Endometrium (tissue), 2 donors: ENCODE results near the gene ECEL1.

ENCODE experiments used
- FAIRE-seq: peaks from 2 replicates; lab custom pipeline; 2012; peaks lifted over from hg19 to GRCh38; lab: Jason Lieb, UNC
- donor health status: control.
- donor health status: control.

ECEL1 gene

DNA sequence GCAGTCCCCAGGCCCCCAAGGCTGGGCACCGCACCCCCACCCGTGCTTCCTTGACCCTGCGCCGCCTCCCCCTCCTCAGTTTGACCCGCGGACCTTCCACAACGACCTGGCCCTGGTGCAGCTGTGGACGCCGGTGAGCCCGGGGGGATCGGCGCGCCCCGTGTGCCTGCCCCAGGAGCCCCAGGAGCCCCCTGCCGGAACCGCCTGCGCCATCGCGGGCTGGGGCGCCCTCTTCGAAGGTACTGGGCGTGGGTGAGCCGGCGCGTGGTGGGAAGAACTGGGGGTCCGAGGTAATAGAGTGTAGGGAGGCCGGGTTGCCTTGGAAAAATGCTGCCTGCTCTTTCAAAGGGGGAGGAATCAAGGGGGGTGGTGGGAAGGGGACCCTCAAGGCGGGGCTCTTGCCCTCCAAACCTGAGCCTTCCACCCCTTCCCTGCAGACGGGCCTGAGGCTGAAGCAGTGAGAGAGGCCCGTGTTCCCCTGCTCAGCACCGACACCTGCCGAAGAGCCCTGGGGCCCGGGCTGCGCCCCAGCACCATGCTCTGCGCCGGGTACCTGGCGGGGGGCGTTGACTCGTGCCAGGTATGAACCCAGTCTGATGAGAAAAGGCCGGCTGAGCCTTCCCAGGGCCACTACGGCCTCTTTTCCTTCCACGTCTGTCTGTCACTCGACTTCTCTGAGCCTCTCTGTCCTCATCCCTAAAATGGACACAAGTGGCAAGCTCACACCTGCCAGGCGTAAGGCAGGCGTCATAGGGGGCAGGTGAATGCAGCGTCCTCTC, 35.2 kb upstream of the ECEL1 start:
- FAIRE-seq = no peak

DNA sequence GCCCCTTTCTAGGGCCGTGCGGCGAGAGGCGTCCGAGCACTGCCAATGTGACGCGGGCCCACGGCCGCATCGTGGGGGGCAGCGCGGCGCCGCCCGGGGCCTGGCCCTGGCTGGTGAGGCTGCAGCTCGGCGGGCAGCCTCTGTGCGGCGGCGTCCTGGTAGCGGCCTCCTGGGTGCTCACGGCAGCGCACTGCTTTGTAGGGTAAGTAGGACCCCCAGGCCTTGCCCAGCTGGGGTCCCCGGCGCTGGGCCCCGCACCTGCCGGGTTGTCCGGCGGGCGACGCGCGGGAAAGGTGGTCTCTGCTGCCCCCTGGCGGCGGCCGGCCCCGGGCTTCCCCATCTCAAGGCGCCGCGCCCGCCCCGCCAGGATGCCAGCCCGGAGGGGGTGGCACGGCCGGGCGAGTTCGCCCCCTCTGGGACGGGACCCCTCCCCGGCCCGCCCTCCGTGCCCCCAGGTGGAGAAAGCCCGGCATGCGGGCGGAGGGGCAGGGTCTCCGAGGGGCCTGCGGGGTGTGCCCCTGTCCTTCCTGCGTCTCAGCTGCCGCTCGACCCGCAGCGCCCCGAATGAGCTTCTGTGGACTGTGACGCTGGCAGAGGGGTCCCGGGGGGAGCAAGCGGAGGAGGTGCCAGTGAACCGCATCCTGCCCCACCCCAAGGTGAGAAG, 34.5 kb upstream of the ECEL1 start:
- no peak for FAIRE-seq

DNA sequence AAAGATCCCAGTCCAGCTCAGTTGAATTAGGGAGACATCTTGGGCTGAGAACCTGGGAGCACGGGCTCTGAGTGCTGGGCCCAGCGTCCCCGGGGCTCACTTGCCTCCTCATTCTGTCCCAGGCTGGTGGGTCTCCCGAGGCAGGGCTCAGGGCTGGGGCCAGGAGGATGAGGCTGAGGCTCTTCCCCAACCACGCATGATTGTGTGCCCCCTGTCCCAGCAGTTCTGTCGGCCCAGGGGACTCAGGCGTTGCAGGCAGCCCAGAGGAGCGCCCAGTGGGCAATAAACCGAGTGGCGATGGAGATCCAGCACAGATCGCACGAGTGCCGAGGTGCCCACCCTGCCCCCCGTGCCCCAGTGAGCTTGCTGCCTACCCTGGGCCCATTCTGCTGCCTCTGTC, 33.5 kb upstream of the ECEL1 start:
- FAIRE-seq = no peak

DNA sequence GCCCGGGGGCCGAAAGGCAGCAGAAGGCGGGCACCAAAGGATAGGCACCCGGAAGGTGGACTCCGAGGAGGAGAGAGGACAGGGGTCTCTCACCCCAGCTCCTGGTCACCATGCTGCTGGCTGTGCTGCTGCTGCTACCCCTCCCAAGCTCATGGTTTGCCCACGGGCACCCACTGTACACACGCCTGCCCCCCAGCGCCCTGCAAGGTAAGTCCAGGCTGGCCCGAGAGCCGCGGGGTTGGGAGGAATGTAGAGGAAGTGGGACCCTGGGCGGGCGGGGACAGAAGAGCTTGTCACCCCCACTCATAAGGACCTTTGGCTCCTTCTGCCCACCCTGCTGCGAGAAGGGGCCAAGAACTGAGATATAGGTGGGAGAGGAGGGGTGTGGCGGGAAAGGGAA, 32.9 kb upstream of the ECEL1 start:
- no peak for FAIRE-seq

DNA sequence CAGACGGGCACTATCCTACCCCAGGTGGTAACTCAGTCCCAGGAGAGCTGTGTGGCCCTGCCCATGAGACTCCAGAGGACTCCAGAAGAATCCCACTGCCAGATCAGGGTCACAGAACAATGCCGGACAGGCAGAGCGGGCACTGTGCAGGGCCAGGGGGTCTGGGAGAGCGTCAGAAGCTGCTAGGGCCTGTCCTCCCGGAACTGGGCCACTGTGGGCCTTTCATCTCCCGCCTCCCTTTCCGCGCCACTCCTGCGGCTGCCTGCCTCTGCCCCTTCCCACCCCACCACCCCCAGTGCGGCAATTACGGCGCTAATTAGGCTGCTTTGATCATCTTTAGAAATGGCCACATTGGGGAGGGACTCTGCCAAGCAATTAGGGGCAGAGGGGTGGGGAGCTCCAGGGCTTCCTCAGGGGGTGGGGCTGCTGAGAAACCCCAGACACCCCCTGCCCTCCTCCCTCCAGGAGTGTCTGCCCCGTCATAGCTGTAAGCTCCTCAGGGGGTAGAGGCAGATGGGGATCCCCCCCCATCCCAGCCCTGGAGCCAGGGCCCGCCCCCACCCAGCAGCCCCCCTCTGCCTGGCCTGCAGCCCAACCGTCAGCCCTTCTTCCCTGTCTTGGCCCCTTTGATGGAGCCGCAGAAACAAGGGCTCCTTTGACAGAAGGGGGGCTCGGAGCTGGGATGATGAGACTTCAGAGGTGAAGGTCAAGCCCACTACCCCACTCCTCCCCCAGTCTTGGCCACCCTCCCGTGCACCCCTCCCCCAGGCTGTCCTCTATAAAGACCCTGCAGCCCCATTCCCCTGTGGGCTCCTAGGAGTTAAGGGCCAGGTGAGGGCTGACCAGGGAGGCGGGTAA, 32.2 kb upstream of the ECEL1 start, which contains the start of gene PRSS56:
Gene PRSS56, plus strand, starts transcription at position 808 of the 858 bp plus-strand sequence. CDS start 211 bp downstream, outside the sequence.
- no peak for FAIRE-seq

DNA sequence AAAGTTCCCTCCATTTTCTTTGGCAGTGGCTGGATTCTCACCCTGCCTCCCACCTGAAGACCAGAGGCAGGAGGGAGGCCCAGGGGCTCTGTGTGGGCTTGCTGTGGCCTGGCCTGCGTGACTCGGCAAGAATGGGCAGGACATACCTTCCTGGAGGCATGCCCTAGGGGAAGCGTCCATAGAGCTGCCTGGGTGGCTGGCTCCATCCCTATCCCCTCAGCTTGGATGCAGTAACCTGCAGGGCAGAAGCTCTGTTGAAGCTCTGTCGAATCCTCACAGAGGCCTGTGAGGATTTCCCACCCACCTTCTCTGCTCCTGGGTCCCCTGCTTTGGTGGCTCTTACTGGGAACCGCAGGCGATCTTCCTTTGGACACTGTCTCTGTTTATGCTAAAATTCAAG, 31.2 kb upstream of the ECEL1 start:
- FAIRE-seq = no peak

DNA sequence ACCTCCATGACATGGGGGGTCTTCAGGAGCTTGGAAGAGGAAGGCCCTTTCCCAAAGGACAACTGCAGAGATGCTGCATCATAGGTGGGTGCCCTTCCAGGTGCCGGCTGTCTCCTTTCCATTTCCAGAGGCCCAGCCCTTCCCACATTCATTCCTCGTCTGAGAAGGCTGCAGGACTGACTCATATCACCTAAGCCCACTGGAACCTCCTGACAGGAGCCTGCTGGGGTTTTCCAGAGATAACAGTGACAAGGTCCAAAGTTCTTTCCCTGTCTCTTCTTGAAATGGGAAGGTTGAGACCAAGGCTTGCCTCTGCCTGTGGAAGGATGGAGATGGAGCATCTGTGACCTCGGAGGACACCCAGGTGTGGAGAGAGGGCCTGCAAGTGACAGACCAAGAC, 28.9 kb upstream of the ECEL1 start:
- FAIRE-seq = no peak

DNA sequence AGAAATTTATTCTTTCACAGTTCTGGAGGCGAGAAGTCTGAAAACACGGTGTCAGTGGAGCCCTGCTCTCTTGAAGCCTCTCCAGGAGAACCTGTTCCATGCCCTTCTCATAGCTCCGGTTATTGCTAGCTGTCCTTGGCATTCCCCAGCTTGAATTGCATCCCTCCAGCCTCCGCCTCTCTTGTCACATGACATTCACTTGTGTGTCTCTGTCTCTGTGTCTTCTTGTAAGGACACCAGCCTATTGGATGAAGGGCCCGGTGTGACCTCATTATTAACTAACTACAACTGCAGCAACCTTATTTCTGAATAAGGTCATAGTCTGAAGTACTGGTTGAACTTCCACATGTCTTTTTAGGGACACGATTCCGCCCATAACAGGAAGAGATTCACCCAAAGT, 28.0 kb upstream of the ECEL1 start:
- no peak for FAIRE-seq

DNA sequence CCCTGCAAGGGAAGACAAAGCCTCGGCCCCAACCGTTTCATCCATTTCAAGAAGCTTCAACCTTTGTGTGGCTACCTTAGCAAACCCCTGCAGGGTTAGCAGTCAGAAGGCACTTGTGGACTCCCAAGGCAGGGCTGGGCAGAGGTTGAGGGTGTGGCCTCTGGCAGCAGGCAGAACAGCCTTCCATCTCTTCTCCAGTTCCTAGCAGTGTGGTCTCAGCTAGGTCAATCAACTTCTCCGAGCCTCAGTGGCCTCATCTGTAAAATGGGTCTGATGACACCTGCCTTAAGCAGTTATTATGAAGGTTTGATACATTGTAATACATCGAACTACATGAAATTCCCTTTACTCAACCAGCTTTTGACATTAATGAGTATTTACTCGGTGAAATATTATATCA, 25.7 kb upstream of the ECEL1 start:
- FAIRE-seq = no peak

DNA sequence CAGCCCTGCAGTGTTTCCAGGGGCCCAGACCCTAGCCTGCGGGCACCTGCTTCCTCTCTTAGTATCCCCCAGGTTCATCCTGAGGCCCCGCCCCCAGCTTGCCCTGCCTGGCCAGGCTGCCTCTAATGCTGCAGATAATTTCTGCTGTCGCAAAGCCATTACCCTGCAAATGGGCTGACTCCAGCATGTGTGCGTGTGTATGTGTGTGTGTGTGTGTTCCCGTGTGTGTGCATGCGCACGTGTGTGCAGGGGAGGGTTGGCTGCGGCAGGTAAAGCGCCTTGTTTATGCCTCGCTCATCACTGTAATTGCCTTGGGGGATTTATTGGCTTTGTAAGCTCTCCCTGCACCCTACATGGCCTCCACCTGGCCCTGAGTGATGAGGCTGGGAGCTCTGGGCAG, 25.0 kb upstream of the ECEL1 start:
- FAIRE-seq = no peak

DNA sequence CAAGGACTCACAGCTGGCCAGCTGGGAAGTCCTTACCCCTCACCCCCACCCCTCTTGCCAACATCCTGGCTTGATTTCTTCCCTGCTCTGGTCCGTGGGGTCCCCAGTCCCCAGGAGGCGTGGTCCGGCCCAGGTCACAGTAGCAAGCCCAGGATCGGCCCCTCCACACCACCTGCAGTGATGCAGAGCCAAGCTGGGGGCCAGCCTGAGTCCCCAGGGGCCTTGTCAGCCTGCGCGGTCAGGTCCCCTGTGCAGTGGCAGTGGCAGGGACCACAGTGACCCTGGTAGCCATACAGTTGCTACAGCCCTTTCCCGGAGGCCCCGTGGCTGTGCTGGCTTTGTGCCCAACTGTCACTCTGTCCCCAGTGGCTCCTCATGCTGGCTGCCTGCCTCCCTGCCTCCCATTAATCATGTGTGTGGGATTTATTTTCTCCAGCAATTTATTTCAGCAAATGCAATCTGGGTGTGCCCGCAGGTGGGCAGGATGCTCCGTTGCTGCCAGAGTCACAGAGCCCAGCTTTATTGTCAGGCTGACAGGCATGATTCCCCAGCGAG, 23.8 kb upstream of the ECEL1 start:
- no peak for FAIRE-seq

DNA sequence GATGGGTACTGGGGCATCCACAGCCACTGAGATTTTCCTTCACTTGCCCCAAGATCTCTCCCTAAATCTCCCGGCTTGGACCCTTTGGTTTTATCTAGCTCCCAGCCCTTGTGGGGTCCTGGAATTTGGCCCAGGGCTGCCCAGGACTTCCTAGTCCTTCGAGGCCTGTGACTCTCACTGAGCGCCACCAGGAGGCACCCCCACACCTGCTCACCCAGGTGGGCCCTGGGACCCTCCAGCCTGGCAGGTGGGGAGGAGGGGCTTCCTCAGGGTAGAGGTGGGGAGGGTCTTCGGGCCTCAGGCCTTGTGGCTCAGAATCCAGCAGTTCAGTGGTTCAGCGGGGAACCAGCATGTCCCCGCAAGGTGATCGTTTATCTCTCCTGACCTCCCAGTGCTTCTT, 20.6 kb upstream of the ECEL1 start:
- FAIRE-seq = no peak

DNA sequence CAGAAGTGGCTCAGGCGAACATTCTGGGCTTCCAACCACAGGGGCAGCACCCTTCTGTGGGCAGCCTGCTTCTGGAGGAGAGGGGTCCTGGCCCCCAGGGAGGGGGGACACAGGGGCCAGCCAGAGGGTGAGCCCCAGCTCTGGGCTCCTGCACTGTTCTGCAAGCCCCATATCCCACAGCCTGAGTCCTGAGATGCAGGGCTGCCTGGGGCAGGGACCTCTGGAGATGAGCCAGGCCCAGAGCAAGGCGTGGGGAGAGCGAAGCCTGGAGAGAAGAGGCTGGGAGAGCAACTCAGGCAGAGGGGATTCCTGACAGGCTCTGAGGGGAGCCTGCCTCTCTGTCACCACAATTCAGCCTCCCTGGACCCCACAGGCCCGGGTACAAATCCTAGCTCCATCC, 19.1 kb upstream of the ECEL1 start:
- no peak for FAIRE-seq

DNA sequence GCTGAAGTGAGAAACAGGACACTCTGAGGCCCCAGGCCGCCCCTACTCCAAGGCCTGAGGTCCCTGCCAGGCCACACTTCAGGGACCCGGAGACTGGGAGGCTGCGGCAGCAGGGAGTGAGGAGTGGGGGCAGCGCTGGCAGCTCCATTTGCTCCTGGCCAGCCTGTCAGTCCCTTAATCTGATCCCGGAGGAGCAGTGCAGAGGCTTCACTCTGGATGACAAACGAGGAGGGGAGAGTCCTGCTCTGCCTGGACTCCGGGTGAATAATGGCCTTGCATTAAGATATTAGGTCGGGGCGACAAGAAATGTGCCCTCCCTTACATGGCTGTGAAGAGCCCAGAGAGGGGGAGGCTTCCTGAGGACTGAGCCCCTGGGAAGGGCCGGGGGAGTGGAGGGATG, 18.2 kb upstream of the ECEL1 start:
- no peak for FAIRE-seq

DNA sequence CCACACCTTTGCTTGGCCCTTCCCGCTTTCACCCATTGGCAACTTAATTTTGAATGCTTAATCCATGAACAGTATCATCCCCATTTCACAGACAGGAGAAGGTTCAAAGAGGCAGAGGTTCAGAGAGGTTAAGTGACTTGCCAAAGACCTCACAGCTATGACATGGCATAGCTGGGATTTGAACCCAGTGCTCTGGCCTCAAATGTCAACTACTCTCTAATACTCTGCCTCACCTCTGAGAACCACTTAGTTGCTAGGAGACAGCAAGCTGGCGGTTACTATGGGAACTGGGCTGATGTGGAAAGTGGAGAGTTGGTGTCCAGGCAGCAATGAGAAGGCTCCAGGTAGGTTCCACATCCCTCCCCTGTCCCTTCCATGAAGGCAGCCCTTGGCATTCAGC, 16.8 kb upstream of the ECEL1 start:
- FAIRE-seq = no peak

DNA sequence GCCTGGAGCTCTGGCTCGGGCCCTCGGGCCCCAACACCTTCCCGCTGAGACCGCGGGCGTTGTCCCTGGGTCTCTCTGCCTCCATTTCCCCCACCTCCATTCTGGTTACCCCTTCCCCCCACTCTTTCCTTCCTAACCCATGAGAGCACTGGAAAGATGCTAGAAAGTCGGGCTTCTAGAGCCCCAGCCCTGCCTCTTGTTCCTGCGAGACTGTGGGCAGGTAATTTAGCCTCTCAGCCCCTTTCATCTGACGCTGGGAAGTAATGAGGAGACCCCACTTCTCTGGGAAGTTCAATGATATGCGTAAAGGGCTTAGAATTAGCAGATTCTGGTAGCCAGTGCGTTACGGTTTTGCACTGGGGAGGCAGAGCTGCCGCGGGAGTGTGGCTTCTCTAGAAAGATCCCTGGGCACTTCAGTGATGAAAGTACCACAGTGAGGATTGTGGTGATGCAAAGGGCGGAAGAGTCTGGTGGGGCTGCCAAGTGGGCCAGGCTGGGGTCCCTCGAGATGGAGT, 16.2 kb upstream of the ECEL1 start:
- FAIRE-seq = no peak

DNA sequence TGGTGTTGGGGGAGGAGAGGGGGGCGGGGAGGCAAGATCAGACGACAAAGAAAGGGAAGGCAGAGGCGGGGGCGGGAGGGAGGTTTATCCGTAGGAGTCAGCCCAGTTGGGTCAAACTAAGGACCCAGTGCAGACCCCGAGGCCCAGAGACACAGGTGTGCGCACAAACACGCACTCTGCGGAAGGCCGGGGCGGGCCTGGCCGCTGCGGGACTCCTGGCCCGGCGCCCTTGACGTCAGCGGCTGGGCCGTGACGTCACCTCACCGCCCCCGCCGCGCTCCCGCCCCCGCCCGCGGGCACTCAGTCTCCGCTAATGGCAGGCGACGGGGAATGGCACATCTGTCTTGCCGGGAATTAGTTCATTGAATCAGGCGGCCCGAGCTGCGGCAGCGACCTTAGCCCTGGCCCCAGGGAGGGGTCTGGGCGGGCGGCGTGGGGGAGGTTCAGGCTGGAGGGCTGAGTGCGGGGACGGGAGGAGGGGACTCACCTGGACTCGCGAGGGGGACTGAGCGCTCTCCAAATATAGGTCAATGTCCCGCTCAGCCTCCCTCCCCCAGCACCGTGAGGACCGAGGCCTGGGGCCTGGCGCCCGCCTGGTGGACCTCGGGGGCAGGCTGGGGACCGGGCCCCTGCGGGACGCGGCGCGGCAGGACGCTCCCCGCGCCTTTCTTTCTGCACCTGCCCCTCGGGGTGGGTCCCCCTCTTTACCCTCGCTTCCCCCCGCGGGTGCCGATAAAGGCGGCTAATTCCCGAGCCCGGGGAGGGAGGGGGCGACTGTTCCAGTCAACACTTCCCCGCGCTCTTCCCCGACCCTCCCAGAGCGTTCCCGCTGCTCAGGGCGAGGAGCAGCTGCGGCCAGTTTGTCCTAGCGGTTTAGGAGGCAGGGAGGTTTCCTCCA, 15.5 kb upstream of the ECEL1 start:
- FAIRE-seq = no peak

DNA sequence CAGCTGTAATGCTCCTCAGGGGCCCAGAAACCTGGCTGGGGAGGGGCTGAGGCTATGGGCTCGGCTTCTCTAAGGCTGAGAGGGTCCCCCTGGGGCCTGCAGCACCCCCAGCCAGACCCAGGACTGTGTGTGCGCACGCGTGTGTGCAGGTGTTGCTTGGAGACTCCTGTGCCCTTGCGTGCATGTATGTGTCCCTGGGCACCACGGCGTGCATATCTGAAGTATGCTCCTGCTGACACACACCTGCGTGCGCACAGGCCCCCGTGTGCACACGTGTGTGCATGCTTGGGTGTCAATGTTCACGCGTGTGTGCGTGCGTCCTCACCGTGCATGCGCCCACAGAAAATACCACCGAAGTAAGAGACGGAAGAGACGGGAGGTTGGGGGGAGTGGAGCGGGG, 14.9 kb upstream of the ECEL1 start:
- no peak for FAIRE-seq

DNA sequence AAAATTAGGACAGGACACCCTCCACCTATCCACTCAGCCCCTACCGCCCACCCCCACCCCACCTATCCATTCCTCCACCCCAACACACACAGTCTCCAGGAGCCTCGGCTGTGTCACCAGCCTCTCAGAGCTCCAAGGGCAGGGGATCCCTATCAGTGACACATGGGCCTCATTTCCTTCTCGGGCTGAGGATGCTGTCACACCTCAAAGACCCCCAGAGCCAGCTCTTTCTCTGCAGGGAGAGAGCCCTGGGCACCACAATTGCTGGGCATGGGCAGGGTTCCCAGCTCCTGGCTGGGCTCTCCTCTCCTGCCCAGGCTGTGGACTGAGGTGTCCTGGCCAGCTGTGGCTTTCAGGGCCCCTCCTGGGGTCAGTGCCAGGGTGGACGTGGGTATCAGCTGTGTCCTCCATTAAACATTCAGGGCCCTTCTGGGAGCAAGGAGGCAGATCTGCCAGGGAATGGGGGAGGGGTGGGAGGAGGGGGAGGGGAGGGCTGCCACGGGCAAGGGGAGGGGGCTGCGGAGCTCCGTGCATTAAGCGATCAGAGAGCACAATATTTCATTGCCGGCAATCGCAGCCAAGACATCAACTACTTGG, 14.3 kb upstream of the ECEL1 start:
- no peak for FAIRE-seq

DNA sequence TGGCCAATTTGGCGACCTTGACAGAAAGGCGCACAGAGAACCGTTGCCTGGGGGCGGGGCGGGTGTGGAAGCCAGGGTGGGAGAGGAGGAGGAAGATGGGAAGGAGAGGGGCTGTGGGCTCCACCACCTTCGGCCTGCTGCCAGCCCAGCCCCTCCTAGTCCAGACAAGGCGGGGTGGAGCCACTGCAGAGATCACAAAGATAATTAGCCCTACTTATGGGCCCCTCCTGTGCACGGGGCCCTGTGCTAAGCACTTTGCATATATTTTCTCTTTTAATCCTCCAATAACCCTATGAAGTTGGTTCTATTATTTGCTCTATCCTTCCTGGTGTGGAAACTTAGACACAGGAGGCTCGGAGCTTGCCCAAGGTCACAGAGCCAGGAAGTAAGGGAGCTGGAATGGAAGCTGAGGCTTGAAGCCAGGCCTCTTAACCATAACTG, 13.7 kb upstream of the ECEL1 start:
- no peak for FAIRE-seq

DNA sequence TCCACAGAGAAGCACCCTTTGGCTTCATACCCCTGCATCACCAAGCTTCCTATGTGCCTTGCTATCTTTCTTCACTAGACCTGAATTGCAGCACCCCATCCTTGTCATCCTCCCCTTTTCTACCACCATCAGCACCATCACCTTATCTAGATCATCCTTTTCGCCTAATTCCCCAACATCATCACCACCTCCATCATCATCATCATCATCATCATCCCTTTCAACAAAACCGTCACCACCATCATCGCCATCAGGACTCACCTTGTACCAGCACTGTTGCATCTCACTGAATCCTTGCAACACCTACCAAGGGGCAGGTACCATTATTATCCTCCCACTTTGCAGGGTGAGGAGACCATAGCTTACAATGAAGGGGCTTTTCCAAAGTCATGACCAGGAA, 10.8 kb upstream of the ECEL1 start:
- no peak for FAIRE-seq
